Astrocyte of the spinal cord (primary cell): ENCODE data around the gene RASD1.

ENCODE experiments used
- DNase-seq: peaks from one replicate; pipeline ENCODE4 v3.0.0; 2011; ENCODE audit warnings: low read depth, low spot score
- H3K4me3 ChIP-seq: 2 replicates; pipeline ENCODE4 v1.5.1; 2011; ENCODE audit warnings: low read depth, mild to moderate bottlenecking, low read length, moderate library complexity
- CTCF ChIP-seq: IDR thresholded peaks from 2 replicates; pipeline ENCODE4 v1.5.1; 2012; ENCODE audit warnings: low read depth, mild to moderate bottlenecking, low read length, inconsistent platforms
- in situ Hi-C: cut with HindIII; loops from 2 replicates; pipeline ENCODE4 v1.10.0; 2017; ENCODE audit warnings: low sequenced_read_pairs

RASD1 gene

GRCh38 chr17:17535957-17536356 is 39.8 kb upstream of the RASD1 start:
- in situ Hi-C loops, result no loop called here
- TF ChIP-seq CTCF, result no peak

GRCh38 chr17:17533901-17534441 is 37.8 kb upstream of the RASD1 start:
- DNase-seq, result no peak
- no peak for TF ChIP-seq CTCF
- in situ Hi-C loops, result no loop called here

More at GRCh38 chr17:17535957-17536356, 39.8 kb upstream of the RASD1 start:
- H3K4me3 ChIP-seq, result no peak overlapping the region
- DNase-seq, result peak; percentile 64

GRCh38 chr17:17532991-17533390 is 36.8 kb upstream of the RASD1 start:
- no peak overlapping the region for H3K4me3 ChIP-seq
- TF ChIP-seq CTCF, result no peak
- no peak for DNase-seq
- in situ Hi-C loops, result no loop called here

More at GRCh38 chr17:17533901-17534441, 37.8 kb upstream of the RASD1 start:
- no peak overlapping the region for H3K4me3 ChIP-seq

GRCh38 chr17:17531156-17531555 is 35.0 kb upstream of the RASD1 start:
- no peak for TF ChIP-seq CTCF
- no peak overlapping the region for H3K4me3 ChIP-seq
- in situ Hi-C loops, result no loop called here
- no peak for DNase-seq

GRCh38 chr17:17528696-17529652 is 32.8 kb upstream of the RASD1 start:
- in situ Hi-C loops, result no loop called here
- H3K4me3 ChIP-seq, result no peak overlapping the region
- TF ChIP-seq CTCF, result no peak
- DNase-seq, result no peak

GRCh38 chr17:17527956-17528500 is 31.8 kb upstream of the RASD1 start:
- no peak overlapping the region for H3K4me3 ChIP-seq
- no peak for TF ChIP-seq CTCF
- in situ Hi-C loops, result no loop called here
- DNase-seq, result no peak
